HUES64 (cell line): ENCODE data around the gene FGF4.

ENCODE experiments used
- H3K27ac ChIP-seq: 2 replicates; pipeline ENCODE4 v1.7.0; 2013; ENCODE audit warnings: low read depth, low read length, inconsistent platforms
- H3K27me3 ChIP-seq: 2 replicates; pipeline ENCODE4 v1.6.1; 2013; ENCODE audit warnings: mild to moderate bottlenecking, low read length; ENCODE audit not compliant: insufficient read depth
- H3K36me3 ChIP-seq: 2 replicates; pipeline ENCODE4 v1.6.1; 2013; ENCODE audit warnings: mild to moderate bottlenecking, low read length; ENCODE audit not compliant: insufficient read depth
- H3K4me1 ChIP-seq: 2 replicates; pipeline ENCODE4 v1.6.1; 2013; ENCODE audit warnings: mild to moderate bottlenecking, low read length, moderate library complexity; ENCODE audit not compliant: insufficient read depth
- H3K4me3 ChIP-seq: 2 replicates; pipeline ENCODE4 v1.5.1; 2013; ENCODE audit warnings: mild to moderate bottlenecking, low read length, moderate library complexity
- H3K9ac ChIP-seq: 2 replicates; pipeline ENCODE4 v1.6.1; 2013; ENCODE audit warnings: mild to moderate bottlenecking, low read depth, low read length
- H3K9me3 ChIP-seq: 2 replicates; pipeline ENCODE4 v1.6.1; 2013; ENCODE audit warnings: low read depth, low read length; ENCODE audit not compliant: insufficient read depth
- WGBS: fragments of 150-250, 120-280 bp; methylation state at CpG from one replicate; pipeline ENCODE4 v1.1.7; 2013; ENCODE audit warnings: missing lambda C conversion rate; 5-methylcytosine and 5-hydroxymethylcytosine counted together

FGF4 gene

GRCh38 chr11:69745201-69745600, 29.9 kb downstream of the FGF4 start:
- no peak overlapping the region for H3K4me3 ChIP-seq
- no peak overlapping the region for H3K9ac ChIP-seq
- H3K27me3 ChIP-seq, result no peaks in the 10 kb centered on the region
- H3K36me3 ChIP-seq, result no peaks in the 10 kb centered on the region
- WGBS, result 93% methylated on average over 10 of the region's 10 CpGs
- H3K9me3 ChIP-seq, result no peaks in the 10 kb centered on the region
- peaks cover 5% of the 10 kb centered on the region for H3K4me1 ChIP-seq
- no peak overlapping the region for H3K27ac ChIP-seq

DNA sequence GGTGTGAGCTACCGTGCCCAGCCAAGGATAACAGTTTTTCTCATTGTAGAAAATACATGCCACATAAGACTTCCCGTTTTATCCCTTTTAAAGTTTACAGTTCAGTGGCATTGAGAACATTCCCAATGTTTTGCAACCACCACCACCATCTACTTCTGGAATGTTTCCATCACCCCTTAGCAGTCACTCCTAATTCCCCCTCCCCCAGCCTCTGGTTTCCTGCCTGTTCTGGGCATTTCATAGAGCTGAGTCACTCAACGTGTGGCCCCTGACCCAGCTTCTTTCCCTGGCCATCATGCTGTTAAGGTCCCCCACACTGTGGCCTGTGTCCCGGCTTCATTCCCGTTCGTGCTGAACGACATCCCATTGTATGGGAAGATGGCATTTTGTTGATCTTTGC, 30.7 kb downstream of the FGF4 start:
- H3K4me1 ChIP-seq, result peaks cover 5% of the 10 kb centered on the region; the same call in 1 of the 2 replicates
- H3K9me3 ChIP-seq, result no peaks in the 10 kb centered on the region
- WGBS, result 48% methylated on average over 7 of the region's 7 CpGs
- H3K4me3 ChIP-seq, result no peak overlapping the region; the same call in 1 of the 2 replicates
- H3K27ac ChIP-seq, result no peak overlapping the region
- no peak overlapping the region for H3K9ac ChIP-seq
- H3K36me3 ChIP-seq, result no peaks in the 10 kb centered on the region
- H3K27me3 ChIP-seq, result no peaks in the 10 kb centered on the region

DNA sequence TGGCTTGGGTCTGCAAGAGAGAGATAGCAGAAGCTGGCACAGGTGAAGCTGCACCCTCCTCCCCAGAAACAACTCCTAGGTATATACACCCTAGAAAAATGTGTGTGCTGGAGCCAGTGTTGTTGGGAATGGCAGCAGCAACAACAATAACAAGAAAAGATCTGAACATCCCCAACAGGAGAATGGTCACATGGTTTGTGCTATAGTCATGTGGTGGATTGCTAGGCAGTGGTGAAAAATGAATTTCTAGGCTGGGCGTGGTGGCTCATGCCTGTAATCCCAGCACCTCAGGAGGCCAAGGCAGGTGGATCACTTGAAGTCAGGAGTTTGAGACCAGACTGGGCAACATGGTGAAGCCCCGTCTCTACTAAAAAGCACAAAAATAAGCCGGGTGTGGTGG, 40.3 kb downstream of the FGF4 start:
- no peaks in the 10 kb centered on the region for H3K27me3 ChIP-seq
- H3K4me1 ChIP-seq, result no peaks in the 10 kb centered on the region; the same call in 1 of the 2 replicates
- no peak overlapping the region for H3K27ac ChIP-seq
- peaks cover 11% of the 10 kb centered on the region for H3K9me3 ChIP-seq
- no peaks in the 10 kb centered on the region for H3K36me3 ChIP-seq
- 94% methylated on average over 3 of the region's 3 CpGs for WGBS
- no peak overlapping the region for H3K4me3 ChIP-seq
- no peak overlapping the region for H3K9ac ChIP-seq

DNA sequence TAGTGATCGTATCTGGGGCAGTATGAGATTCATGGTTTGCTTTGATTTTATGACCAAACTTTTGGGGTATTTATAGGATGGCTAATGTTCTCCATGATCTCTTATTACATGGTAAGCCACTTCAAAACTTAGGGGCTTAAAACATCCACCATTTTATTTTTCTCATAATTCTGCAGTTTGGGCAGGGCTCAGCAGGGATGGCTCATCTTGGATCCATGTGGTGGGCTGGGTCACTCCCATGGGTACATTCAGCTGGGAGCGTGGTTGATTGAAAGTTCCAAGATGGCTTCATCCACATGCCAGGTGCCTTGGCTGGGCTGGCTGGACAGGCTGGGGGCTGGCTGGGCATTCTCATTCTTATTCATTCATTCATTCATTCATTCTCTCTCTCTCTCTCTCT, 40.8 kb downstream of the FGF4 start:
- no peaks in the 10 kb centered on the region; the same call in 1 of the 2 replicates for H3K4me1 ChIP-seq
- H3K27ac ChIP-seq, result no peak overlapping the region
- peaks cover 11% of the 10 kb centered on the region for H3K9me3 ChIP-seq
- H3K4me3 ChIP-seq, result no peak overlapping the region
- no peaks in the 10 kb centered on the region for H3K36me3 ChIP-seq
- WGBS, result 94% methylated on average over 2 of the region's 2 CpGs
- H3K9ac ChIP-seq, result no peak overlapping the region
- no peaks in the 10 kb centered on the region for H3K27me3 ChIP-seq

- Histone ChIP-seq H3K27me3 (no peaks in the 10 kb centered on the region), H3K9me3 (peaks cover 5% of the 10 kb centered on the region), H3K4me3 (no peak overlapping the region), H3K9ac (no peak overlapping the region), H3K27ac (no peak overlapping the region), H3K4me1 (no peaks in the 10 kb centered on the region; the same call in 1 of the 2 replicates), H3K36me3 (no peaks in the 10 kb centered on the region)
- WGBS, result 68% methylated on average over 7 of the region's 7 CpGs
Observed at GRCh38 chr11:69732910-69733309, 42.2 kb downstream of the FGF4 start.

- Histone ChIP-seq H3K27ac (no peak overlapping the region), H3K9me3 (peaks cover 5% of the 10 kb centered on the region), H3K4me1 (no peaks in the 10 kb centered on the region; the same call in 1 of the 2 replicates), H3K4me3 (no peak overlapping the region), H3K36me3 (no peaks in the 10 kb centered on the region), H3K9ac (no peak overlapping the region), H3K27me3 (no peaks in the 10 kb centered on the region)
- WGBS, result 92% methylated on average over 11 of the region's 11 CpGs
Observed at GRCh38 chr11:69731110-69731509, 44.0 kb downstream of the FGF4 start.

DNA sequence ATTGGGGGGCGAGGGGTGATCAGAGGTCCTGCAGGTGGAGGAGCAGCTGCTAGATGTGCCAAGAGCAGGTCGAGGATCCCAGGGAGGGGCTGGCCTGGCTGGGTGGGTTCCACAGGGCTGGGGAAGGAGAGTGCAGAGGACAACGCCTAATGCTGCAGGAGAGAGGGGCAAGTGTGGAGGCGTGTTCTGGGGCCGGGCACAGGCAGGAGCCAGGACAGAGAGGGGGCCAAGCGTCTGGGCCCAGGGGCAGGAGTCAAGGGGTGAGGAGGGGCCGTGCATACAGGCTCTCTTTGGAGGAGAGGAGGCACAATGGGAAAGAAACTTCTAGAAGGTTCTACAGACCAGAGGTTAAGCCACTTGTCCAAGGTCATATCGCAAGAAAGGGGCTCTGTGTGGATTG, 44.6 kb downstream of the FGF4 start:
- 91% methylated on average over 8 of the region's 8 CpGs for WGBS
- H3K27ac ChIP-seq, result no peak overlapping the region
- H3K36me3 ChIP-seq, result no peaks in the 10 kb centered on the region
- H3K4me1 ChIP-seq, result no peaks in the 10 kb centered on the region; the same call in 1 of the 2 replicates
- H3K4me3 ChIP-seq, result no peak overlapping the region
- peaks cover 5% of the 10 kb centered on the region for H3K9me3 ChIP-seq
- no peak overlapping the region for H3K9ac ChIP-seq
- no peaks in the 10 kb centered on the region for H3K27me3 ChIP-seq

DNA sequence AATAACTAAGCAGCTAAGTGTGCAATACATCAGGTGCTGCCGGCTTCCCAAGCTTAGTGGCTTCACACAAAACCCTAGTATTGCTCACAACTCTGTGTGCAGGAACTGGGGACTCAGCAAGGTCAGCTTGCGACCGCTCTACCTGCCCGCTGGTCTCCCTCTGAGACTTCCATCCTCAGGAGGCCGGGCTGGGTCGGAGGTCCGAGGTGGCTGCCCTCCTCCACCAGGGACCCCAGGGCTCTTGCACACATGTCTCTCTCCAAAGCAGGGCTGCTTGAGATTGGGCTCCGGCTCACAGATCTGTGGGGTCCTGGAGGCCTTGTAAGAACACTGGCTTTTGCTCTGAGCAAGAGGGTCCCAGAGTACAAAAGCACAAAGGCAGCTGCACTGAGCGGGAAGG, 45.9 kb downstream of the FGF4 start:
- Histone ChIP-seq H3K36me3 (no peaks in the 10 kb centered on the region), H3K4me3 (no peak overlapping the region), H3K4me1 (no peaks in the 10 kb centered on the region; the same call in 1 of the 2 replicates), H3K9me3 (no peaks in the 10 kb centered on the region), H3K27me3 (no peaks in the 10 kb centered on the region), H3K27ac (no peak overlapping the region), H3K9ac (no peak overlapping the region)
- 91% methylated on average over 9 of the region's 9 CpGs for WGBS

DNA sequence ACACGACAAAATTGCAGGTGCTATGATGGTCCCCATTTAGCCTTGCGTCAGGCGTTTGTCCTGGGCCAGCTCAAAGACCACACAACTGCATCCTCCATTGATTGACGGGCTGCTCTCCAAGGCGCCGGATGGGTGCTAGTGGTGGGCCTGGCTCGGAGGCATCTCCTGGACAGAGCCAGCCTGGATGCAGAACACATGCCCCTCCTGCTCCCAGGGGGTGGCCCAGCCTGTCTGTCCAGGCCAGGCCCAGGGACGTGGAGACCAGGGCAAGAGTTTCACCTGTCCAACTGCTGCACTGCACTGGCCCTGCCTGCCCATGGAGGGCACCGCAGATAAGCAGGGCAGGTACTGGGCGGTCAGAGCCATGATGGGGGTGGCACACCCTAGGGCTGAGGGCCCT, 47.9 kb downstream of the FGF4 start:
- Histone ChIP-seq H3K4me3 (no peak overlapping the region), H3K9me3 (no peaks in the 10 kb centered on the region), H3K27me3 (no peaks in the 10 kb centered on the region), H3K4me1 (no peaks in the 10 kb centered on the region; the same call in 1 of the 2 replicates), H3K36me3 (no peaks in the 10 kb centered on the region), H3K27ac (no peak overlapping the region), H3K9ac (no peak overlapping the region)
- 96% methylated on average over 10 of the region's 10 CpGs for WGBS

- Histone ChIP-seq H3K9me3 (no peaks in the 10 kb centered on the region), H3K9ac (no peak overlapping the region), H3K27me3 (peaks cover 2% of the 10 kb centered on the region; the same call in 1 of the 2 replicates), H3K27ac (no peak overlapping the region), H3K4me1 (no peaks in the 10 kb centered on the region), H3K36me3 (no peaks in the 10 kb centered on the region), H3K4me3 (no peak overlapping the region)
- 94% methylated on average over 18 of the region's 18 CpGs for WGBS
Observed at GRCh38 chr11:69726481-69726880, 48.7 kb downstream of the FGF4 start.

- H3K27me3 ChIP-seq, result peaks cover 7% of the 10 kb centered on the region; the same call in 1 of the 2 replicates
- WGBS, result 83% methylated on average over 9 of the region's 9 CpGs
- no peak overlapping the region for H3K27ac ChIP-seq
- no peaks in the 10 kb centered on the region for H3K4me1 ChIP-seq
- no peaks in the 10 kb centered on the region for H3K9me3 ChIP-seq
- H3K9ac ChIP-seq, result no peak overlapping the region
- no peak overlapping the region for H3K4me3 ChIP-seq
- H3K36me3 ChIP-seq, result no peaks in the 10 kb centered on the region
Observed at GRCh38 chr11:69726019-69726418, 49.1 kb downstream of the FGF4 start.

DNA sequence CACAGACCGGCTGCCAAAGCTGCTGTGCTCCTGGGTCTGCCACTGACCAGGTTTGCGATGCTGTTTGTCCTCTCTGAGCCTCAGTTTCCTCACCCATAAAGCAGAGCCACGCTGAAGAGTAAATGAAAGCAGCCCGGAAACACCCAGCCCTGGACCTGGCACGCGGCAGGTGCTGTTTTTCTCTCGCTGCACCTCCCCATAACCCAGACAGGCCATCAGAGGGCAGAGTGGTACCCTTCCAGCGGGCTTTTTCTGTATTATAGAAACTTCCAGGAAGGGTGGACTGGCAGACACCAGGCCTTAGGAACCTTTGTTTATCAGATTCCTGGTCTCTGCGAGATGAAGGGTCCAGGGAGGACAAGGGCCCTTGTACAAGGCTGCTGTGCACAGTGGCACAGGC, 53.4 kb downstream of the FGF4 start:
- Histone ChIP-seq H3K9ac (no peak overlapping the region), H3K4me1 (0 out of 2 replicates have a peak, but pooled peaks cover 6% of the 10 kb centered on the region), H3K9me3 (no peaks in the 10 kb centered on the region), H3K4me3 (no peak overlapping the region), H3K27me3 (peaks cover 28% of the 10 kb centered on the region), H3K36me3 (no peaks in the 10 kb centered on the region), H3K27ac (no peak overlapping the region)
- WGBS, result 70% methylated on average over 9 of the region's 9 CpGs
